HG03565 (cell line): ENCODE data around the gene NEDD8.

Experiments used
- ATAC-seq: cut with Tn5 transposase; IDR thresholded peaks from one replicate; pipeline ENCODE4 v1.9.1; 2021; ENCODE audit warnings: mild to moderate bottlenecking, moderate library complexity; ENCODE audit not compliant: unreplicated experiment

The NEDD8 gene

GRCh38 chr14:24182110-24182882 lies 49.9 kb downstream of the NEDD8 start:
- ATAC-seq, result no peak

GRCh38 chr14:24181371-24182077 lies 50.6 kb downstream of the NEDD8 start:
- no peak for ATAC-seq

- ATAC-seq, result no peak
Measured at GRCh38 chr14:24179961-24180796, 52.0 kb downstream of the NEDD8 start.

- ATAC-seq, result no peak
Measured at GRCh38 chr14:24179294-24179960, 52.7 kb downstream of the NEDD8 start.

- ATAC-seq, result no peak
Measured at GRCh38 chr14:24178399-24179178, 53.6 kb downstream of the NEDD8 start.

GRCh38 chr14:24177891-24178290 lies 54.3 kb downstream of the NEDD8 start:
- ATAC-seq, result no peak

GRCh38 chr14:24177041-24177825 lies 54.9 kb downstream of the NEDD8 start:
- no peak for ATAC-seq

- no peak for ATAC-seq
Measured at GRCh38 chr14:24176599-24176998, 55.6 kb downstream of the NEDD8 start.

- ATAC-seq, result no peak
Measured at GRCh38 chr14:24172871-24173281, 59.3 kb downstream of the NEDD8 start.

- no peak for ATAC-seq
Measured at GRCh38 chr14:24172261-24172860, 59.8 kb downstream of the NEDD8 start.

- ATAC-seq, result peak; percentile 67
Measured at GRCh38 chr14:24171422-24172260, 60.5 kb downstream of the NEDD8 start, which contains the start of gene REC8. REC8 (plus strand) TSS chr14:24172080; CDS start chr14:24172553, 473 bp downstream.

- no peak for ATAC-seq
Measured at GRCh38 chr14:24167469-24168114, 64.6 kb downstream of the NEDD8 start.
